Measurements from ENCODE around the gene ACO1.

The ACO1 gene

GRCh38 chr9:32382565-32383320 lies 1.7 kb upstream of the ACO1 start:
- DNase-seq: no peak

DNA sequence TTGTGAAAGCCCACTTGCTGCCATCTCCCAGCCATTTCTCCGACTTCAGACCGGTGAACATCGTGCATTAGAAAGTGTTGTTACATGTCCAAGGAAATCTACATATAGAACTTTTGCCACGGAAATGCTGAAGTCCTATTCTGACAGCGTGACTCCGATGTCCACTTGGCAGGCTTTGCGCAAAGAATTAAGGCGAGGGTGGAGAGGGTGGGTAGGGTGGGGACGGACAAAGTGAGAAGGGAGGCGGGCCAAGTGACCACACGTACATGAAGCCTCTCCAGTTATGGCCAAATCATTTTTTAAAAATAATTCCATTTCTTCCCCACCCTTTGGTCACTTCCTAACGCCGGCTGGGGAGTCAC lies 460 bp upstream of the ACO1 start:
- no peak for DNase-seq

- no peak for DNase-seq
Observed at GRCh38 chr9:32385152-32385884, 875 bp downstream of the ACO1 start.

GRCh38 chr9:32385885-32386283 lies 1.4 kb downstream of the ACO1 start:
- no peak for DNase-seq

- no peak for DNase-seq
Observed at GRCh38 chr9:32387256-32387655, 2.8 kb downstream of the ACO1 start.

GRCh38 chr9:32389365-32389764 lies 4.9 kb downstream of the ACO1 start:
- DNase-seq: no peak

GRCh38 chr9:32393911-32394310 lies 9.5 kb downstream of the ACO1 start:
- DNase-seq: no peak

GRCh38 chr9:32394381-32395049 lies 10.1 kb downstream of the ACO1 start:
- no peak for DNase-seq

DNA sequence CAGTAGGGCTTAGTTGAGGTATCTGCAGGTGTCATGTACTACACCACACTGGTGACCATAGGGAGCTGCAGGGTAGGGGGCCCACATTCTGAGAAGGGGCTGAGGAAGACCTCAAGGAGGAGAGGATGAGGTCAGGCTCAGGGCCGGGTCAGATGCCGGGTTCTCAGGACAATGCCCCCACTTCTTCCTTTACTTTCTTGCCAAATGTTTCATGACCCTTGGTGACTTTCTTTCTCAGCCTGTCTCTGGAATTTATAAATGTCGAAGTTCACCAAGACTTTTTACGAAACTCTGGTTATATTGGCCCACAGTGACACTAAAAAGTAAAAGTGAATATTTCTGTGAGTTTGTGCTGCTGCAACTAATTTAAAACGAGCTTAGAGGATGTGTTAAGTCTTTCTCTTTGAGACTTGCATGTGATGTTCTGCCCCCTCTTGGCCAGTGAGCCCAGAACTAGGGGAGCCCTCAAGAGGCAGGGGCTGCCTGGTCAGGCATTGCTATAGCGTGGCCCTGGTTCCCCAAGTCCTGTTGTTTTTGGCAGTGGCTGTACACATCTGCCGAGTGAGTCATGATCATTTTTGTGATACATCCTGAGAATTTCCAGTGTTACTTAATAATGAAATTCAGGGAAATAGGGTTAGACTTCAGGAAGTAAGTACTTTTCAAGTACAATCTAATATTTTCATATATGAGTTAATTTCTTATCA lies 11.2 kb downstream of the ACO1 start:
- no peak for DNase-seq

DNA sequence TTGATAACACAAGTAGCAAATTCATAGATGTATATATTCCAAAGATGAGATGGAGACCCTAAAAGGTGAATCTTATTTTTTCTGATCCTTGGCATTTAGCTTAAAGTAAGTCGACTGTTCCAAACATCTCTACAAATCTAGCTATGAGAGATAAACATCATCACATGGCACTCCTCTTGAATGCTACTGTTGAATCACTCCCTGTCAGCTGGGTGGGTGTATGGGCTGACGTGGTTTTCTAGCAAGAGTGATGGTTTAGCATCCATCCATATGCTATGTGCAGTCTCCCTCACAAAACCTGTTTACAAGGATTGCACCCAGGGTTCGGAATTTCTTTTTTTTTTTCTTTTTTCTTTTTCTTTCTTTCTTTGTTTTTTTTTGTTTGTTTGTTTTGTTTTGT lies 13.8 kb downstream of the ACO1 start:
- peak in 13 of 58 donors; percentile 1 to 24 (median 10) for DNase-seq

GRCh38 chr9:32399110-32399815 lies 14.8 kb downstream of the ACO1 start:
- DNase-seq: no peak

DNA sequence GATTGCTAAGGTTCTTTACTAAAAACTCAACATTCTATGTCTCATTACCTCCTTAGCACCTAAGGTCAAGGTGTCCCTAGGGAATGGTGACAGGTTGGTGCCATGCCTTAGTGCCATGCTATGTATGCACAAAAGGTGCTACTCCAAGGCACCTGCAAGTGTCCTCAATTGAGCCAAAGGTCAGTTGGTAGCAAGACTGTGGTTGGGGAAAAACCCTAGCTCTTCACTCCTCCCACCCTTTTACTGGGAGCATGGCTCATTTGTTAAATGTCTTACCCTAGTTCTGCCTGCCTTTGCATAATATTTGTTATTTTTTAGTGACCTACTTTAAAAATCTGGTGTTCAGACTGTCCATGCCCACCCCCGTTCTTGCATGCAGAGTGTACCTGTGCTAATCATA lies 17.0 kb downstream of the ACO1 start:
- DNase-seq: no peak

DNA sequence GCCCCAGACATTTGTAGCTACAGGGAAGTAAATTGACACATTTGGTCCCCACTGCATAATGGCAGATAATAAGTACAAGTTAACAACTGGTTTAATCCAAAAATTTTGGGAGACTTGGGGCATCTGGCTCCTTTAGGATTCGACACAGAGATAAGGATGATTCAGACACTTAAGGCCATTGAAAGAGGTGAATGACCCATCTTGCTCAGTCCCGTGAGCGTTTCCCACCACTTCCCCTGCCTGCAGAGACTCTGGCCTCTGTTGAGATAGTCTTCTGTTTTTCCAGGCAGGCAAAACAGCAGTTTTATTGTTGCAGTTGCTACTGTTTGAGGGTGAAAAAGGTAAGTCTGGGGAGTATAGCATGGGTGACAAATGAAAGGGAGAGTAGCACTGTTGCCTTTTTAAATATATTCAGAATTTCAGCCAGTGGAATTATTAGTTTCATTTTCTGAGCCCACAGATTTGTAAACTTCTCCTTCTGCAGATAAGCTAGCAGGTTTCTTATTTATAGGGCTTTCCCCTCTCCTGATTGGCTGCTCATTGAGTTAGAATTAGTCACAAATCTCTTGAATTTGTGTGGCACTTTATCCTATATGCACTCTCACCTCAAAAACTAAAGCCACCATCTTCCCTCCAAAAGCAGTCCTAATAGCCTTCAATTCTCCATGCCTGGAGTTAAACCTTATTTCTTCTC lies 19.3 kb downstream of the ACO1 start:
- DNase-seq: no peak

DNA sequence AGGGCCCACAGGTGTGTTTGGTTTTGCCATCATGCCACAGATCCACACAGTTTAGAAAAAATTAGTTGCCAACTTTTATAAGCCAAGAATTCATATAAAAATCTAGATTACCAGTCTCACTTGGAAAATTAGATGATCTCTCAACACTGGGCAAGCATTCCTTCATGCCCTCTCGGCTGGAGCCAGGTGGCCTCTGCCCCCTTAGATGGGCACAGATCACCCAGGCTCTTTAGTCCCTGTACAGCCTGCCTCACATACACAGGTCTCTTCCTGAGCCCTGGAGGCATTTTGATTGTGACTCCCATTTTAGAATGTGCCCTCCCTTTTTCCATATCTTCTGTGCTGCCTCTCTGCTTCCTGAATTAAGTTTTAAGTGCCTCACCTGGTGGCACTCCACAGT lies 20.0 kb downstream of the ACO1 start:
- DNase-seq: no peak

- DNase-seq: no peak
Observed at GRCh38 chr9:32404856-32405255, 20.4 kb downstream of the ACO1 start.

DNA sequence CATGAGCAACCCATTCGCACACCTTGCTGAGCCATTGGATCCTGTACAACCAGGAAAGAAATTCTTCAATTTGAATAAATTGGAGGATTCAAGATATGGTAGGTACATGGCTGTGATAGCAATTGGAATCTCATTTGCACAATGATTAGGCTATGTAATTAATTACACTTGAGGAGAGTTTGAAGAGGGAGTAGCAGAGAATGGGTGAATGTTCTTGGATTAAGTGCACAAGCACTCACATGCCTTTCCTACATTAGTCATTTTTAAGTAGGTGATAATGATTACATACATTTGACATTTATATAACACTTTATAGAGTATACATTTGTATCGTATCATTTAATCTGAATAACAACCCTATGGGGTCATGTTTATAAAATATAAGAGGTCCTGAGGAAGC lies 21.1 kb downstream of the ACO1 start:
- DNase-seq: no peak

- no peak for DNase-seq
Observed at GRCh38 chr9:32406046-32406445, 21.6 kb downstream of the ACO1 start.

DNA sequence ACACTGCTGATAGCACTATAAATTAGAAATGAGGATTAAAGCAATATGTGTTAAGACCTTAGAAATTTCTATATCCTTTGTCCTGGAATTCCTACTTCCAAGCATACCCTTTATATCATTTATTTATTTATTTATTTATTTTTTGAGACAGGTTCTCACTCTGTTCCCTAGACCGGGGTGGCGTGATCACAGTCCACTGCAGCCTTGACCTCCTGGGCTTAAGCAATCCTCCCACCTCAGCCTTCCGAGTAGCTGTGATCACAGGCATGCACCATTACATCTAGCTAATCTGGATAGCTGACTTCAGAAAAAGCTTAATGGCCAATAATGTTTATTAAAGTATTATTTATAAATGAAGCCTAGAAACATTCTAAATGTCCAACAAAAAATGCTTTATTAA lies 27.3 kb downstream of the ACO1 start:
- DNase-seq: no peak

GRCh38 chr9:32412440-32412839 lies 28.0 kb downstream of the ACO1 start:
- DNase-seq: no peak

GRCh38 chr9:32413424-32413823 lies 29.0 kb downstream of the ACO1 start:
- no peak for DNase-seq

DNA sequence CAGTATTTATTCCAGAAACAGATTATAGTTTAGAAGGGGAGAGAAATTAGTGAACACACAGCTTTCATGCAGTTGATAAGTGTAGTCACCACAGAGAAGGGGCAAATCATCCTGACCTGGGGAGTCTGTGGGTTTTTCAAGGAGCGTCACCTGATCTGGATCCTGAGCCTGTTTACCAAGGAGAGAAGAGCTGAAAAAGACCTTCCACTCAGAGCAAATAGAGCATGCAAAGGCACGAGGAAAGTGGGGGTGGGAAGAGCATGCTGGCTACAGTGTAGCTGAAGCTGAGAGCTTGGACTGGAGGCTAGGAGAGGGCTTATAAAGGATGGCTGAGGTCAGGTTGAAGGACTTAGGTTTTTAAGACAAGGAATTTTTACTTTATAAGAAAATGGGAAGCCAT lies 30.4 kb downstream of the ACO1 start:
- peak in 1 of 58 donors; percentile 14 for DNase-seq
